ENCODE results near the gene ITGA11. TPM values are rescaled to one million over a fixed set of nuclear protein-coding genes. Genes with fewer than 3 reads are reported as not detected.

Gene ITGA11
- total and polyA plus RNA-seq, 2 of the 13 experiments (the other 11 are each of a cell fraction or from before 2014, with no cell fraction given) = not detected

DNA sequence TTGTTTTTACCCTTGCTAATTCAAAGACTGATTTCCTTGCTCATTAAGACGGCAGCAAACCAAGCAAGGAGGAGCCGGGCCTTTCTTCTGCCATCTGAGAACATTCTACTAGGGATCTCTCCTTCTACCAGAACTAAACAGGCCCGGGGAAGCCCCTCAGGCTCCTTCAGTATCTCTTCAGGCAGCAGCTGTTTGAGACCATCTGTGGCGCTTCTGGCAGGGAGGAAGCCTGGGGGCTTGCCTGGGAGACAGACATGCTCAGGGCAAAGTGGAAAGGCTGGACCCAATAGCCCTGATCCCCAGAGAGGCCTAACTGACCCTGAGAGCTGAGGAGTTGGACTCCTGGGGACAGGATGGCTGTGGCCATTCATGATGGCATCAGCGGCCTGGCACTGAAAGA is 86.5 kb downstream of the ITGA11 start:
- 12% methylated on average over 3 of the region's 5 CpGs for WGBS (ENCODE audit: low lambda C conversion rate)
- no TSS peak for BruUV-seq (replicated peaks)
- no peak overlapping the region for H3K27ac ChIP-seq (ENCODE audit: extremely low read length, insufficient read depth, low read length)

More for the DNA sequence above, 86.5 kb downstream of the ITGA11 start:
- DNase-seq (ENCODE audit: low spot score) (no peak), ATAC-seq (no peak), FAIRE-seq (no peak)
- no peaks in the 10 kb centered on the region for H4K20me1 ChIP-seq (ENCODE audit: insufficient read depth, low read length)
- no peak overlapping the region for H3K4me2 ChIP-seq (ENCODE audit: low read depth, low read length)
- H3K4me1 ChIP-seq (ENCODE audit: insufficient read depth, low read length) = no peaks in the 10 kb centered on the region
- no peaks in the 10 kb centered on the region for H3K36me3 ChIP-seq (replicated peaks in 1 of 2; ENCODE audit: control insufficient read depth in 1 of 2, insufficient read depth in 2 of 2, low read length in 2 of 2)
- no peak overlapping the region for H3K9ac ChIP-seq (ENCODE audit: insufficient read depth, low read depth, low read length)
- in situ Hi-C loops (cut with HindIII; ENCODE audit: extremely low pct_ligation_motif_present, low pct_unique_long_range_greater_than_20kb) = no loop called here
- H3K79me2 ChIP-seq (ENCODE audit: insufficient read depth, low read length) = no peaks in the 10 kb centered on the region
- peaks cover 3 to 74% of the 10 kb centered on the region in 2 experiments; a peak in 4 of 5 replicates for H3K27me3 ChIP-seq (ENCODE audit: control insufficient read depth in 1 of 2, insufficient read depth in 2 of 2, low read length in 2 of 2)
- no peaks in the 10 kb centered on the region for H3K9me3 ChIP-seq (ENCODE audit: low read length)
- no peak overlapping the region for H3K4me3 ChIP-seq (replicated peaks in 1 of 3; ENCODE audit: insufficient read depth in 1 of 3, low read depth in 2 of 3, low read length in 3 of 3)
- ChIA-PET POLR2A (no interaction called here), CTCF (ENCODE audit: low intra/inter-chr PET ratio, low total read pairs) (no interaction called here)
- intact Hi-C loops (cut with micrococcal nuclease; ENCODE audit: unreplicated experiment) = no loop called here
- no peak overlapping the region for H2AFZ ChIP-seq (ENCODE audit: low read length)
- TF ChIP-seq, protein P1, sequence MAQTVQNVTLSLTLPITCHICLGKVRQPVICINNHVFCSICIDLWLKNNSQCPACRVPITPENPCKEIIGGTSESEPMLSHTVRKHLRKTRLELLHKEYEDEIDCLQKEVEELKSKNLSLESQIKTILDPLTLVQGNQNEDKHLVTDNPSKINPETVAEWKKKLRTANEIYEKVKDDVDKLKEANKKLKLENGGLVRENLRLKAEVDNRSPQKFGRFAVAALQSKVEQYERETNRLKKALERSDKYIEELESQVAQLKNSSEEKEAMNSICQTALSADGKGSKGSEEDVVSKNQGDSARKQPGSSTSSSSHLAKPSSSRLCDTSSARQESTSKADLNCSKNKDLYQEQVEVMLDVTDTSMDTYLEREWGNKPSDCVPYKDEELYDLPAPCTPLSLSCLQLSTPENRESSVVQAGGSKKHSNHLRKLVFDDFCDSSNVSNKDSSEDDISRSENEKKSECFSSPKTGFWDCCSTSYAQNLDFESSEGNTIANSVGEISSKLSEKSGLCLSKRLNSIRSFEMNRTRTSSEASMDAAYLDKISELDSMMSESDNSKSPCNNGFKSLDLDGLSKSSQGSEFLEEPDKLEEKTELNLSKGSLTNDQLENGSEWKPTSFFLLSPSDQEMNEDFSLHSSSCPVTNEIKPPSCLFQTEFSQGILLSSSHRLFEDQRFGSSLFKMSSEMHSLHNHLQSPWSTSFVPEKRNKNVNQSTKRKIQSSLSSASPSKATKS (CRISPR knock-in tag; IDR thresholded peaks at IDR 0.05) = no peak
- TF ChIP-seq ZKSCAN1 (IDR thresholded peaks at IDR 0.05; ENCODE audit: low read length) (no peak), MIER3 (CRISPR knock-in tag; IDR thresholded peaks at IDR 0.05; ENCODE audit: borderline replicate concordance) (no peak), ZNF749 (CRISPR knock-in tag; IDR thresholded peaks at IDR 0.05; ENCODE audit: borderline replicate concordance) (no peak), CHD4 (IDR thresholded peaks at IDR 0.05; ENCODE audit: borderline replicate concordance, low read length) (no peak), ZNF737 (CRISPR knock-in tag; IDR thresholded peaks at IDR 0.05; ENCODE audit: borderline replicate concordance) (no peak), MAZ (IDR thresholded peaks at IDR 0.05; ENCODE audit: borderline replicate concordance, low read depth, low read length) (no peak), MAZ (CRISPR knock-in tag; IDR thresholded peaks at IDR 0.05; ENCODE audit: low read depth) (no peak), ZNF124 (CRISPR knock-in tag; IDR thresholded peaks at IDR 0.05) (no peak)
- TF ChIP-seq, protein P2, sequence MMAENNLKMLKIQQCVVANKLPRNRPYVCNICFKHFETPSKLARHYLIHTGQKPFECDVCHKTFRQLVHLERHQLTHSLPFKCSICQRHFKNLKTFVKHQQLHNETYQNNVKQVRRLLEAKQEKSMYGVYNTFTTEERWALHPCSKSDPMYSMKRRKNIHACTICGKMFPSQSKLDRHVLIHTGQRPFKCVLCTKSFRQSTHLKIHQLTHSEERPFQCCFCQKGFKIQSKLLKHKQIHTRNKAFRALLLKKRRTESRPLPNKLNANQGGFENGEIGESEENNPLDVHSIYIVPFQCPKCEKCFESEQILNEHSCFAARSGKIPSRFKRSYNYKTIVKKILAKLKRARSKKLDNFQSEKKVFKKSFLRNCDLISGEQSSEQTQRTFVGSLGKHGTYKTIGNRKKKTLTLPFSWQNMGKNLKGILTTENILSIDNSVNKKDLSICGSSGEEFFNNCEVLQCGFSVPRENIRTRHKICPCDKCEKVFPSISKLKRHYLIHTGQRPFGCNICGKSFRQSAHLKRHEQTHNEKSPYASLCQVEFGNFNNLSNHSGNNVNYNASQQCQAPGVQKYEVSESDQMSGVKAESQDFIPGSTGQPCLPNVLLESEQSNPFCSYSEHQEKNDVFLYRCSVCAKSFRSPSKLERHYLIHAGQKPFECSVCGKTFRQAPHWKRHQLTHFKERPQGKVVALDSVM (CRISPR knock-in tag; IDR thresholded peaks at IDR 0.05) = no peak
- TF ChIP-seq, protein P3, sequence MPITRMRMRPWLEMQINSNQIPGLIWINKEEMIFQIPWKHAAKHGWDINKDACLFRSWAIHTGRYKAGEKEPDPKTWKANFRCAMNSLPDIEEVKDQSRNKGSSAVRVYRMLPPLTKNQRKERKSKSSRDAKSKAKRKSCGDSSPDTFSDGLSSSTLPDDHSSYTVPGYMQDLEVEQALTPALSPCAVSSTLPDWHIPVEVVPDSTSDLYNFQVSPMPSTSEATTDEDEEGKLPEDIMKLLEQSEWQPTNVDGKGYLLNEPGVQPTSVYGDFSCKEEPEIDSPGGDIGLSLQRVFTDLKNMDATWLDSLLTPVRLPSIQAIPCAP (CRISPR knock-in tag; IDR thresholded peaks at IDR 0.05; ENCODE audit: low read depth) = no peak
